IPS DF 19.7 (cell line): Measurements from ENCODE around the gene PRR23B.

Source experiments
- DNase-seq: peaks from one replicate; pipeline ENCODE4 v3.0.0-alpha.2; 2013; ENCODE audit warnings: low read depth, low spot score

Gene PRR23B

GRCh38 chr3:138974462-138974861, 46.3 kb downstream of the PRR23B start:
- DNase-seq, result no peak

GRCh38 chr3:138972941-138973340, 47.8 kb downstream of the PRR23B start:
- DNase-seq, result no peak

DNA sequence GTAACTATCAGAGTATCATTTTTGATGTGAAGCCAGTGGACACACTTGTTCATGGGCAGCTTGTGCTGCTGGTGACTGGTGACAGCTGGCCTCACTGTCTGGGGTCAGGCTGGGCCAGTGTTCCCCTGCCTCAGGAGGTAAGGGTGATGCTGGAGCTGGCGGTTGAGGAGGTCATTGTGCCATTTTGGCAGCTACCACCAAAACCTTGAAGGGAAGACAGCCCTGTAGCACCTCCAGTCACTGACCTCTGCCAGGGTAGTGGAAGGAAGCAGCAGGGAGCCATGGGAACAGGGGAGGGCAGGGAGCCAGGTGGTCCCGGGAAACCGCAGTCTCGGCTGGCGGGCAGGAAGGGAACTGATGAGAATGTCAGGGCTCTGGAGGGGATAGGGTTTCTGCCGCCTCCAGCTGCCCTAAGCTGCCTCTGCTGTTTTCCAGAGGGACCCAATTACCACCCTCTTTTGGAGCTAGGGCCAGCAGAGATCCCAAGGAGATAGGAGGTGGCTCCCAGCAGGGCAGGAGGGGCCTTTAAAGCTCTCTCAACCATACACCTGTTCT, 48.9 kb downstream of the PRR23B start:
- no peak for DNase-seq
